SKM-1 treated with dmso at 0.1 percent for 144 hours (cell line): ENCODE data around the gene KRTAP16-1.
"Not testable (repeated sequence)": the region's sequence is repeated elsewhere in the genome, so short reads cannot be mapped to it uniquely, and the experiment has no call there.

Experiments used
- DNase-seq: peaks from one replicate; lab custom pipeline; 2025; ENCODE audit not compliant: unreplicated experiment; lab: John Stamatoyannopoulos, UW

Gene KRTAP16-1

DNA sequence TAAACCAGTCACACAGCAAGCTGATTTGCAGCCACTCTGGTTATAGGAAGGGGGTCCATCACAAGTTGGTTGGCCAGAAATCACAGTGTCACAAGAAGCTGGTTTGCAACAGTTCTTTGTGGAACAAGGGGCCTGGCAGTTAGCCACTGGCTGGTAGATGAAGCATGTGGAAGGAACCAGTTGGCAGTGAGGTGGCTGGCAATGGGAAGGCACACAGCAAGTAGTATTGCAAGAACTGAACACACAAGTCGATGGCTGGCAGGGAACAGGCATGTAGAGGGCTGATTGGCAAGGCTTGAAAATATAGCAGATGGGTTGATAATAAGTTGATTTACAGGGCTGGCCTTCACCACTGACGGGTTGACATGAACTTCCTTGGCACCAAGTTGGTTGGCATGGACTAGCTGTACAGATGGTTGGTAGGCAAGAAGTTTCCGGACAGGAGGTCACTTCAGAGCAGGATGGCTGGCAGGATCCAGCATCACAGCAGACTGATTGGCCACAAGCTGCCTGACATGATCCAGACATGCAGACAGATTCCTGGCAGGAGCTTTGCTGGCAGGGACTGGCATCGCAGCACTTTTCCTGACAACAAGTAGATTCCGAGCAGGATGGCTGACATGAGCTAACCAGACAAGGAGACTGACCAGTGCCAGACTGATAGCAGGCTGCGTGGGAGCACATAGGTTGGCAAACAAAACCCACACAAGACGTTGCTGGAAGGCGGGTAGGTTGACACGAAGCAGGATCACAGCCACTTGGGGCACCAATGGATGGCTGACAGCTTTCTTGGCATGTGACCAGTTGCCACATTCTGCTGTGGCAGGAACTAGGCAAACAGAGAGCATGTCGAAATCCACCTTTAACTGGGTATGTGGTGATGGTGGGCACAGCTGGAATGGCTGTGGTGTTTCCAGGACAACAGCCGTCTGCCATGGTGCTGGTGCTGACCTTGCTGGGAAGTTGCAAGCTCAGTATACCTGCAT lies 6.9 kb downstream of the KRTAP16-1 start, which contains the start of gene KRTAP29-1:
Gene KRTAP29-1, minus strand, starts transcription at position 936 of the 986 bp plus-strand sequence. Its CDS starts 0 bp downstream, at position 936.
- DNase-seq: no peak

DNA sequence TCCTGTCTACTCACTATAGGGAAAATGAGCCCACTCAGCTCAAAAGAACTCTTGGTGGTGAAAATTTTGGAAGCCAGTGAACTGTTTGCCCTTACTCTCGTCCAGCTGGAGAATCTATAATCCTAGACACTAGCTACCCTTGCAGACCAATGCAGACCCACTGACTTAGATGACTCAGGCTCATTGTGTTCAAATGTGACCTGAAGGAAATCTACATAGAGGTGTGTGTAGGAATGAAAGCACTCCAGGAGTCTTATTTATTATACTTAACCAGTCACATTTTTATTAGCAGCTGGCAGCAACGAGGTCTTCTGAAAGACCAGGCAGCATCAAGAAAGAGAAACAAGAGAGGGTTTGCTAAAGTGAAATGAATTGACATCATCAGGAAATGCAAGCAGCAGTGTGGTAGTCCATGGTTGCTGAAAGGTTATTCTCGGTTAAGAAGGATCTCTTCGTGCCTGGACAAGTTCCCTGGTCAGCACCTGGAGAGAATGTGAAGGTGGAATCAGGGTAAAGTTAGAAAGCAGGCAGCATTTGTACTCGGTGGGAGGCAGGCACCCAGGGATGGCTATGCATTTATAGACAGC lies 7.8 kb downstream of the KRTAP16-1 start:
- DNase-seq: no peak

DNA sequence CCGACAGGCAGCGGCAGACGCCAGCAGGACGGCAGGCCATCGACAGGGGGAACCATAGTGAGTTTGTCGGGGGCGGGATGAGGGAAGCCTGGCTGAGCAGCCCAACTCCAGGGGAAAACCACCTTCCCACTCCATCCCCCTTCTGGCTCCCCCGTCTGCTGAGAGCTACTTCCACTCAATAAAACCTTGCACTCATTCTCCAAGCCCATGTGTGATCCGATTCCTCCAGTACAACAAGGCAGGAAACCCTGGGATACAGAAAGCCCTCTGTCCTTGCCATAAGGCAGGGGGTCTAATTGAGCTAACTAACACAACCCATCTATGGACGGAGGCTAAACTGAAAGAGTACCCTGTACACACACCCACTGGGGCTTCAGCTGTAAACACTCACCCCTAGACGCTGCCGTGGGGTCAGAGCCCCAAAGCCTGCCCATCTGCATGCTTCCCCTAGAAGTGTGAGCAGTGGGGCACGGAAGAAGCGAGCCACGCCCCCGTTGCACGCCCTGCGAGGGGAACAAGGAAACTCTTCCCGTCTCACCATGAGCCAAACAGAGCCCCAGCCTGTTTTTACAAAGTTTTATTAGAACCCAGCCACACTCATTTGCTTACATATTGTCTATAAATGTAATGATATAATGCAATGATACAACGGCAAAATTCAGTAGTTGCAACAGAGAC lies 10.5 kb downstream of the KRTAP16-1 start:
- no peak for DNase-seq

DNA sequence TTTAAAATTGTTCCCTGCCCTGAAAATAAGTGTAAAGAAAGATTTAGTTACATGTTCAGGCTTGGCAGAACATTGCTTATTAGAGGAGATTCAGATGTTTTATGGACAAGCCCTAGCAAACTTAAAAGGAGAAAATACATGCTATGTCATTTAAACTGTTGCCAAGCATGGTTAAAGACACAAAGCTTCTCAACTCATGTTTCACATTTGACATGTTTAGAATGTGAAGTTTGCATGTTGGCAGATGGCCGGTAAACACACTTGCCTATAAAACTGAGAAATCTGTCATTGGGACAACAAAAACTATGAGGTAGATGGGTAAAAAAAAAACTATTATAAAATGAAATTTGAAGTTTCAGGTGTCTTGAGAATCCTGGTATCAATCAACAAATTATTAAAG lies 12.3 kb downstream of the KRTAP16-1 start:
- DNase-seq: no peak

DNA sequence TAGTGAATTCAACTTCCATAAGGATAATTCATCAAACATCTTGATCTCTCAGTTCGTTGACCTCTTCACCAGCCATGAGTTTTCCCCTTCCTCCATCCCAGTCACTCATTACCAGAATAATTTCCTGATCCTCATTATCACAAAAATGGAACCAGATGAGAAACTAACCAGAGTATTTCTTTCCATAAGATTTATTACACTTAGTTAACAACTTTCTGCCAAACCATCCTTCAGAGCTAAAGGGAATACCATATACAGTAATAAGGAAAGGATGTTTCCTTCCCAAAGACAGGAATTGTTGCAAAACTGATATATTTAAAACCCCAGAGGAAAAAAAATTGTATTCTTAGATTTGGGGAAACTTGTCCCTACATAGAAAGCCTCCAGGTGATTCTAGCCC lies 15.1 kb downstream of the KRTAP16-1 start:
- no peak for DNase-seq

DNA sequence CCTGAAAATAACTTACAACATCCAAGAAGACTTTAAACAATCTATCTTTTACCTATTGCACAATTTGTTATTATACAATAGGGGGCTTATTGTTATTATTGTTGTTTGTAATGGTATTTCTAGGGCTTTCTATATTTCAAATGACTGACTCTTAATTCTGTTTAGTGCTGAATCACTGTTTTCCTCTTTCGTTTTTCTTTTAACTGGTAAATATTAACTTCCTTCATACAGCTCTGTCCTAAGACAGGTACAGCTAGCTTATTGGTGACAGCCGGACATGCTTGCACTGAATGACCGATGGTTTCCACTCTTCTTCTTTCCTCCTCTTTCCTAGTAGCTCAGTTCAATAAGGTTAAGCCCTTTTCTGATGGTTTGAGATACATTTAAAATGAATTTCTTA lies 22.1 kb downstream of the KRTAP16-1 start:
- no peak for DNase-seq

DNA sequence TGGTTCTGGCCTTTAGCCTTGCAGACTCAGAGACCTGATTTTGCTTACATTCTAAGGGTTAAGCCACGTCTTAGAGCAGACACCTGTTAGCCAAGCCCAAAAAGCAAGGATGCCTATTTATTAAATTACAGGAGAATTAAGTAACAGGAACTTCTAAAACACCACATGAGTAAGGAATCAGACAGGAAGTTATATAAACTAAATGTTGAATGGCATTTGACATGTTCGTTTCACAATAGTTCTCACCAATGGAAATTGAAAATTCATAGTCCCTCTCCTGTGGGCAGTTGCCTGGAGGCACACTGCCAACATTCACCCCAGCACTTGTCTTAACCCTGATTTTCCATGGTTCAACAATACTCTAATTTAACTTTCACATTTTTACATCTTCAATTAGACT lies 24.6 kb downstream of the KRTAP16-1 start:
- DNase-seq: no peak

DNA sequence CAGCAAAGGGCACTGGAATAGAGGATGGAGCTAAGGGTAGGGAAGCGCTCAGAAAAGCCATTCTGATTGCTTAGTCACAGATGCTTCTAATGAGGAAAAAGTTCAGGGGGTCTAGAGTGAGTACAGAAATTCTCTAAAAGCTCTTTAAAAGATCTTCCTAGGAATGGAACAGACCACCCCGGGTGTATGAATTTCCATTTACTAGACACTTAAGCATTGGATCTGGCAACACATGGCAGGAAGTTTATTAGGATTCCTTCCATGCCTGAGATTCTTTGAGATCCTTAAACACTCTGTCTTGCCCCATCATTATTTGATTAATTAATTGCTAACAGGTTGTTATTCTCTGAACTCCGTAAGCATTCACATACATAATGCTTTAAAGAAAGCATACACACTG lies 25.1 kb downstream of the KRTAP16-1 start:
- no peak for DNase-seq

DNA sequence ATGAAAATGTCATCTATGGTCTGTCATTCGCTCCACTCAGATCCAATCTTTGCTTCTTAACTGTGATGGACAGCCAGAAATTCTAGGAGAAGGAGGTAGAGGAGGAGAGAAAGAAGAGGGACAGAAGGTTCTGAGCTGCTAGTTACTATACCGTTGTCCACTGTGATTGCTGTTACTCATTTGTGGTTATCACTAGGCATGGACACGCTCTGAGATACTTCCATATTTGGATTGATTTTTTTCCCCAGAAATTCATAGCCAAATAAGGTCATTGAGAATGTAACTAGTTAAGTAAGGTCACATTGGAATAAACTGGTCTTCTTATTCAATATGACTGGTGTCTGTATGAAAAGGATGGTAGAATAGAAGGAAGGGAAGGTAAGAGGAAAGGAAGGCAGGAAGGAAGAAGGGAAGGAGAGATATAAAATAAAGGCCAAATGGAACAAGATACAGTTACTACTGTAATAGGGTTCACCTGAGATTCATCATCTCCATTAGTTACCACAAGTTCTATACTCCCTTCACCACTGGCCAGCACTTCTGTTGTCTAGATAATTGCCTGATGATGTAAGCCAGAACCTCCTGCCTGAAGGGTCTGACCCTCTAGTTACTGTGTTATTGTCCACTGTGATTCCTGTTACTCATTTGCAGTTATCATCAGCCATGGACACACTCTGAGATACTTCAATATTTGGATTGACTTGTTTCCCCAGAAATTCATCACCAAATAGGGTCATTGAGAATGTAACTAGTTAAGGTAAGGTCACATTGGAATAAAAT lies 30.7 kb downstream of the KRTAP16-1 start:
- DNase-seq: no peak

DNA sequence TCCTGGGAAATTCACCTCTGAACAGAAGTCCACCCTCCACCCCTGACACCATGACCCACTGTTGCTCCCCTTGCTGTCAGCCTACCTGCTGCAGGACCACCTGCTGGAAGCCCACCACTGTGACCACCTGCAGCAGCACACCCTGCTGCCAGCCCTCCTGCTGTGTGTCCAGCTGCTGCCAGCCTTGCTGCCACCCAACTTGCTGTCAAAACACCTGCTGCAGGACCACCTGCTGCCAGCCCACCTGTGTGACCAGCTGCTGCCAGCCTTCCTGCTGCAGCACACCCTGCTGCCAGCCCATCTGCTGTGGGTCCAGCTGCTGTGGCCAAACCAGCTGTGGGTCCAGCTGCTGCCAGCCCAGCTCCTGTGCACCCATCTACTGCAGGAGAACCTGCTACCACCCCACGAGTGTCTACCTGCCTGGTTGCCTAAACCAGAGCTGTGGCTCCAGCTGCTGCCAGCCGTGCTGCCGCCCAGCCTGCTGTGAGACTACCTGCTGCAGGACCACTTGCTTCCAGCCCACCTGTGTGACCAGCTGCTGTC lies 33.4 kb downstream of the KRTAP16-1 start, which contains the start of gene KRTAP9-7:
Gene KRTAP9-7, plus strand, starts transcription at position 51 of the 543 bp plus-strand sequence. Its CDS starts 0 bp downstream, at position 51.
- DNase-seq: not testable (repeated sequence)

DNA sequence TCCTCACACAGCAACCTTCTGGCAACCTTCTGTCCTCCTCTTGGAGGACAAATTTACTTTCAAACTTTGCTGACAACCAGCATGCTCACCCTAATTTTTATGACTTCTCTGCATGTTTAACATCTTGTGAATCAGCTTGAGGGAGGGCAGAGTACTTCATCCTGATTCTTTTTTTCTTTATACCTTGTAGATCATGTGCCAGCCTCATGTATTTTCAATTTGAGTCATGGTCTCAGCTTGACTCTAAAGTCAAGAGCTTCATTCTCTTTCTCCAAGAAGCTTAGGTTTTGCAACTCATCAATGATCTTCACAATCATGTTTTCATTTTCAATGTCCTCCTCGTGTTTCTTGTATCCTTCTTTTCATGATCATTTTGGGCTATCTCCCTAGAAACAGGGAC lies 37.3 kb downstream of the KRTAP16-1 start:
- DNase-seq: no peak

DNA sequence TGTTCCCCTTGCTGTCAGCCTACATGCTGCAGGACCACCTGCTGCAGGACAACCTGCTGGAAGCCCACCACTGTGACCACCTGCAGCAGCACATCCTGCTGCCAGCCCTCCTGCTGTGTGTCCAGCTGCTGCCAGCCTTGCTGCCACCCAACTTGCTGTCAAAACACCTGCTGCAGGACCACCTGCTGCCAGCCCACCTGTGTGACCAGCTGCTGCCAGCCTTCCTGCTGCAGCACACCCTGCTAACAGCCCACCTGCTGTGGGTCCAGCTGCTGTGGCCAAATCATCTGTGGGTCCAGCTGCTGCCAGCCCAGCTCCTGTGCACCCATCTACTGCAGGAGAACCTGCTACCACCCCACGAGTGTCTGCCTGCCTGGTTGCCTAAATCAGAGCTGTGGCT lies 37.8 kb downstream of the KRTAP16-1 start:
- not testable (repeated sequence) for DNase-seq

DNA sequence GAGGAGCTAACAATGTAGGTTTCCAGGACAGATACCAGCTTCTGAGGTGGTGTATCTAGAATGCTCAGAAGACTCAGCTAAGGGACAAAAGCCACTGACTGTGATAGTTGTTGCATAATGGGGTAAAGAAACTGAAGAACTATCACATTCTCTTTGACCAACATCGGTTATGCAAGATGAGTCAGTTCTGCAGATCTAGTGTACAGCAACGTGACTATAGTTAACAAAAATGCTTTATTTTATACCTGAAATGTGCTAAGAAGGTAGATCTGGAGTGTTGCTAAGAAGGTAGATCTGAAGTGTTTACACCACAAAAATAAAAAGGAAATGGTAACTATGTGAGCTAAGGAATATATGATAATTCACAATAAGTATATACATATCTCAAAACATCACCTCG lies 41.4 kb downstream of the KRTAP16-1 start:
- DNase-seq: no peak

DNA sequence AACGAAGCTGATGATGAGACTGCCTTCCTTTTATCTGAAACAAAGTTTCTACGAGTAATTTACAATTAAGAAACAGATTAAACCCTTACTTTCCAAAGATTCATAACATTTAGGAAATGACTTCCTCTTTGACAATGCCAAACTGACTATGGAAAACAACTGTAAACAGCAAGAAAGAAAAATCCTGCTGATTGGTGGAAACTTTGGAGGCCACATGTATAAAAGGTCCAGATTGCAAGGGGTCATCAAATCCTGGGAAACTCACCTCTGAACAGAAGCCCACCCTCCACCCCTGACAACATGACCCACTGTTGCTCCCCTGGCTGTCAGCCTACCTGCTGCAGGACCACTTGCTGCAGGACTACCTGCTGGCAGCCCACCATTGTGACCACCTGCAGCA lies 44.0 kb downstream of the KRTAP16-1 start, which contains the start of gene KRTAP9-6:
Gene KRTAP9-6, plus strand, starts transcription at position 301 of the 400 bp plus-strand sequence. Its CDS starts 0 bp downstream, at position 301.
- DNase-seq: no peak

DNA sequence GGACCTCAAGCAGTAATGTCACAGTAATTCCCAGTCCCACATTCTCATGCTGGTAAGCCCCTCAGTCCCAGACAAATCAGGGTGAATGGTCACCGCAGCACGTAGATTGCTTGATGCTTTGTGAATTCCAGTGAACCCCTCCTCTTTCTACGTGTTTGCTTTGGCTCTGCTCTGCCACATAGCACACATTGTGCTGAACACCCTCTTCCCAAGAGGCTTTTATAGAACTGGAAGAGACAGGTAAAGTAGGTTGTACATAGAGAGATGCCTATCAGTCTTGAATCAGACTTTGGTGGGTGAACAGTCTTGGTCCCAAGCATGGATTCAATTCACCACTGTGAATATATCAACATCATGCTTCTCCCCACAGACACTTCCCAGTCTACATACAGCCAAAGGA lies 44.5 kb downstream of the KRTAP16-1 start:
- no peak for DNase-seq

DNA sequence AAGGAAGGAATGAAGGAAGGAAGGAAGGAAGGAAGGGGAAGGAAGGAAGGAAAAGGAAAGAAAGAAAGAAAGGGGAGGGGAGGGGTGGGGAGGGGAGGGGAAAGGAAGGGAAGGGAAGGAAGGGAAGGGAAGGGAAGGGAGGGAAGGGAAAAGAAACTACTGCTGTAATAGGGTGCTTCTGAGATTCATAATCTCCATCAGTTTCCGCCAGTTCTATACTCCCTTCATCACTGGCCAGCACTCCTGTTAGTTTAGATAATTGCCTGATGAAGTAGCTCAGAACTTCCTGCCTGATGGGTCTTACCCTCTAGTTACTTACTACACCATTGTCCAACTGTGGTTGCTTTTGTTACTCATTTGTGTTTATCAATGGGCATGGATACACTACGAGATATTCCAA lies 45.9 kb downstream of the KRTAP16-1 start:
- DNase-seq: no peak

DNA sequence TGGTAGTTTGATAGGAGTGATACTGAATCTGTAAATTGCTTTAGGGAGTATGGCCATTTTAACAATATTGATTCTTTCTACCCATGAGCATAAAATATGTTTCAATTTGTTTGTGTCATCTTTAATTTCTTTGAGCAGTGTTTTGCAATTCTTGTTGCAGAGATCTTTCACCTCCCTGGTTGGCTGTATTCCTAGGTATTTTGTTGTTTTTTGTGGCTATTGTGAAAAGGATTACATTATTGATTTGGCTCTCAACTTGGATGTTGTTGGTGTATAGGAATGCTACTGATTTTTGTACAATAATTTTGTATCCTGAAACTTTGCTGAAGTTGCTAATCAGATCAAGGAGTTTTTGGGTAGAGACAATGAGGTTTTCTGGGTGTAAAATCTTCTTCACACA lies 50.7 kb downstream of the KRTAP16-1 start:
- no peak for DNase-seq
